ENCODE measurements around the gene TBX19.
A peak's percentile ranks its signal among the peaks of the same experiment; 100 is the strongest.

TBX19 gene

DNA sequence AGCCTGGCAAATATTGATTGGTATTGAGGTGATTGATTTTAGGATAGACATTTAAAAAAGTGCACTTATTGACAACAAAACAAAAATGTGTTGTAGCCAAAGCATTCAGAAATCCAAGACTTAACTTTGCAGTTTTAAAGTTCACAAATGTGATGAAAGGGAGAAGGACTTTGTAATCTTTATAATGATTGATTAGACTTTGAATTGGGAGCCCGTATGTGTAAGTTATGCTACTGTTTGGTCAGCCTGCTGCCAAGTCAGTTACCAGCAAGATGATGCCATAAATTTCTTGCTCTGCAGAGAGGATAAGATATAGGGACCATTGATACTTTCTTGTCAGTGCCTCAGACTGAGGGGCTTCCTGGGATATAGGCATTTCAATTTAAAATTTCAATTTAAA lies 39.5 kb downstream of the TBX19 start:
- no peaks in the 10 kb centered on the region for H3K79me2 ChIP-seq (ENCODE audit: control insufficient read depth, insufficient read depth, low read length, unreplicated experiment)
- peaks cover 11% of the 10 kb centered on the region for H3K4me1 ChIP-seq (ENCODE audit: control insufficient read depth, insufficient read depth, low read length, unreplicated experiment)
- no peaks in the 10 kb centered on the region for H3K36me3 ChIP-seq (ENCODE audit: insufficient read depth, low read length)
- no peak overlapping the region for H2AFZ ChIP-seq (ENCODE audit: low read length, unreplicated experiment)
- no peaks in the 10 kb centered on the region for H3K27me3 ChIP-seq (ENCODE audit: insufficient read depth, low read length)
- no peak overlapping the region for H3K4me3 ChIP-seq (ENCODE audit: low read depth, low read length)
- H3K27ac ChIP-seq (ENCODE audit: low read depth, low read length) = no peak overlapping the region

DNA sequence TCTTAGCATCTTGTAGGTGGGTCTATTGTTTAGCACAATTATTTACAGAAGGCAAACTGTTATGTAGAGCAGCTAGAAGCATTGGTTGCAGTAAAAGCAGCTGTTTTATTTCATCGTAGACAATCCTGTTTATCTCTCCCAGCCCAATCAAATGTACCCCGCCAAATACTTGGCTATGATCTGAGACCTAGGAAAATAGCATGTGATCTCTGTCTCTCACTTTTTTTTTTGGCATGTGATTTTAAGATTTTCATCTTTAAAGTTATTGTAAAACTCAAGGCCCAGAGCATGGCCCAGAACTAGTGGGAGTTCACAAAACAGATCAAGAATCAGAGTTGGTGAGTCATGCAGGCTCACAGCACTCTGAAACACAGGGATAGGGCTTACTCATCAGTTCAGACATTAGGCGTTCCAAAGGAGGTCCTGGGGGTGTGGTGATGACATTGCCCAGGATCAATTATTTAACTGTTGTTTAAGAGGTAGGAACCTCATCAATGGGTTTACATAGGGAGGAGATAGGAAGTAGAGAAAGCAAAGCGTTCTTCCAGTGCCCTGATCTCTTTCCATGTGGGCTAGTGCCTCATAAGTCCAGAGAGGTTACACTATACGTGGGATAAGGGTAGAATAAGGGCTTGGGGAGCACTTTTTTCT lies 40.2 kb downstream of the TBX19 start:
- Histone ChIP-seq H3K4me3 (ENCODE audit: low read depth, low read length) (no peak overlapping the region), H3K4me1 (ENCODE audit: control insufficient read depth, insufficient read depth, low read length, unreplicated experiment) (peaks cover 11% of the 10 kb centered on the region), H3K27me3 (ENCODE audit: insufficient read depth, low read length) (no peaks in the 10 kb centered on the region), H3K79me2 (ENCODE audit: control insufficient read depth, insufficient read depth, low read length, unreplicated experiment) (no peaks in the 10 kb centered on the region), H3K36me3 (ENCODE audit: insufficient read depth, low read length) (no peaks in the 10 kb centered on the region), H3K27ac (ENCODE audit: low read depth, low read length) (peak overlapping the region; percentile 29; the same call in 1 of the 2 replicates), H2AFZ (ENCODE audit: low read length, unreplicated experiment) (peak overlapping the region; percentile 48)

DNA sequence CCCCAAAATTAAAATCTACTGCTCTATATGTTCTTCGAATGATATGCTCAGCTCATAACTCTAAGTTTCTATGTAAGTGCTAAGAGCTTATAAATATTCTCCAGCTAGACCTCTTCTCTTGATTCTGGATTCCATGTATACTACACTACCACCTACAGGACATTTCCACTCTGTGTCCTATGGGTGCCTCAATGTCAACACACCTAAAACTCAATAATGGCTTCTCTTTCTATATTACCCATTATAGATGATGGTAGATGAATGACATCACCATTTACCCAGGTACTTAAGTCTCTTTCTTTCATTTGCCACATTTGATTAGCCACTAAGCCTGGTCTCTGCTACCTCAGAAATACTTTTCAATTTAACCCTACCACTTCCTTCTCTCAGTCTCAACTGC lies 41.3 kb downstream of the TBX19 start:
- Histone ChIP-seq H3K79me2 (ENCODE audit: control insufficient read depth, insufficient read depth, low read length, unreplicated experiment) (no peaks in the 10 kb centered on the region), H2AFZ (ENCODE audit: low read length, unreplicated experiment) (no peak overlapping the region), H3K36me3 (ENCODE audit: insufficient read depth, low read length) (no peaks in the 10 kb centered on the region), H3K4me1 (ENCODE audit: control insufficient read depth, insufficient read depth, low read length, unreplicated experiment) (peaks cover 11% of the 10 kb centered on the region), H3K27ac (ENCODE audit: low read depth, low read length) (no peak overlapping the region), H3K4me3 (ENCODE audit: low read depth, low read length) (no peak overlapping the region), H3K27me3 (ENCODE audit: insufficient read depth, low read length) (no peaks in the 10 kb centered on the region)

DNA sequence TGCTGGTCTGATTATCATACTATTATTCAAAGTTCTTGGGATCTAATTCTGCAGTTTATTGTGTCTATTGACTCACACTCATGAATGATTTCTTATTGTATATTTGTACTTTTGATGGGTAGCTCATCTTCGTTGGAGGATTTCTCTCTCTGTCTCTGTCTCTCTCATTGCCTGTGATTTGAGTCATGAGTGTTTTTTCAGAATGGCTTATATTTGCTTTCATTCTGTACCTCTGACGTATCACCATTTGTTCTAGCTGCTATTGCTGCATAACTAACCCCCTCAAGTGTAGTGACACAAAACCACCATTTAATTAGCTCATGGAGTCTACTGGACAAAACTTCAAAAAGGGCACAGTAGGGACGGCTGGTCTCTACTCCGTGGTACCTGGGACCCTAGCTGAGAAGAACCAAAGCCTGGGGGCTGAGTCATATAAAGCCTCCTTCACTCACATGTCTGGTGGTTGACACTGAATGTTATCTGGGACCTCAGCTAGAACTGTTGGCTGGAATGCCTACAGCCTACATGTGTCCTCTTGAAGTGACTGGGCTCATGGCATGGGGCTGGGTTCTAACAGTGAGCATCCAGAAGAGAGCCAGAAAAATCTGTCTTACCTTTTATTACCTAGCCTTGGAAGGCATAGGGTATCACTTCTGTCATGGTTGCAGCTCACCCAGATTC lies 44.2 kb downstream of the TBX19 start:
- Histone ChIP-seq H3K79me2 (ENCODE audit: control insufficient read depth, insufficient read depth, low read length, unreplicated experiment) (no peaks in the 10 kb centered on the region), H2AFZ (ENCODE audit: low read length, unreplicated experiment) (no peak overlapping the region), H3K4me1 (ENCODE audit: control insufficient read depth, insufficient read depth, low read length, unreplicated experiment) (peaks cover 11% of the 10 kb centered on the region), H3K36me3 (ENCODE audit: insufficient read depth, low read length) (no peaks in the 10 kb centered on the region), H3K27ac (ENCODE audit: low read depth, low read length) (no peak overlapping the region), H3K4me3 (ENCODE audit: low read depth, low read length) (no peak overlapping the region), H3K27me3 (ENCODE audit: insufficient read depth, low read length) (no peaks in the 10 kb centered on the region)

DNA sequence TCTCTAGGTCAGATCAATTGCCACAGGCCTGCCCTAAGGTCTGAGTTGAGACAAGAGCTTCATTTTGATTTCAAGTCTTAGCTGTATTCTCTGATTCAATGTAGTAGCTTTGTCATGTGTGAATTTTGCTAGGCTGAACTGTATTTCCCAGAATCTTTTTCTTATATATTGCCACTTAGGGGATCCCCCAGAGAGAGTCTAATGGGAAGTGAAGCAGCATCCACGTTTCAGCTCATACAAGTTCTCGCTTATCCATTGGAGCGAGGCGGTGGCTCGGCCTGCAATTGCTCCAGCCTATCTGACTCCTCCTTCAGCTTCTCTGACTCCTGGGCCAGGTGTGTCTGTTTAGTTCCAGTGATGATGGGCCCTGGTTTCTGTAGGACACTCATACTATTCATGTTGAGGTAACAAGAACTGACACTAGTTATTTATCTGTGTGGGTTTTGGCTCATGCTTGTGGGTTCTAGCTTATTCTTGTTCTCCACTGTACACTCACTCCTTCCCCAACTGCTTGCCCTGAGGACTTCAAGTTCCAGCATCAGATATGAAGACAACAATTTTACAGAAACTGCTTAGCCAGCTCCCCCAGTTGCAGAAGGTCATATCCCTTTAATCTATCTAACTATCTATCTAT lies 48.2 kb downstream of the TBX19 start:
- Histone ChIP-seq H3K27ac (ENCODE audit: low read depth, low read length) (no peak overlapping the region), H2AFZ (ENCODE audit: low read length, unreplicated experiment) (no peak overlapping the region), H3K79me2 (ENCODE audit: control insufficient read depth, insufficient read depth, low read length, unreplicated experiment) (no peaks in the 10 kb centered on the region), H3K27me3 (ENCODE audit: insufficient read depth, low read length) (no peaks in the 10 kb centered on the region), H3K4me1 (ENCODE audit: control insufficient read depth, insufficient read depth, low read length, unreplicated experiment) (no peaks in the 10 kb centered on the region), H3K36me3 (ENCODE audit: insufficient read depth, low read length) (no peaks in the 10 kb centered on the region), H3K4me3 (ENCODE audit: low read depth, low read length) (no peak overlapping the region)

DNA sequence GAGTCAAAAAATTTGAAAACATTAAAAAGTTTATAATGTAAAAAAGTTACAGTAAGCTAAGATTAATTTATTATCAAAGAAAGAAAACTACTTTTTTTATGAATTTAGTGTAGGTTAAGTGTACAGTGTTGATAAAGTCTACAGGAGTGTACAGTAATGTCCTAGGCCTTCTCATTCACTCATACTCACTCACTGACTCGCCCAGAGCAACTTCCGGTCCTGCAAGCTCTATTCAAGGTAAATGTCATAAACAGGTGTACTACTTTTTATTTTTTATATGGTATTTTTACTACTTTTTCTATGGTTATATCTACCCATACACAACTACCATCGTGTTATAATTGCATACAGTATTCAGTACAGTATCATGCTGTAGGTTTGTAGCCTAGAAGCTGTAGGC lies 49.6 kb downstream of the TBX19 start:
- Histone ChIP-seq H3K27me3 (ENCODE audit: insufficient read depth, low read length) (no peaks in the 10 kb centered on the region), H3K79me2 (ENCODE audit: control insufficient read depth, insufficient read depth, low read length, unreplicated experiment) (no peaks in the 10 kb centered on the region), H3K4me1 (ENCODE audit: control insufficient read depth, insufficient read depth, low read length, unreplicated experiment) (no peaks in the 10 kb centered on the region), H3K27ac (ENCODE audit: low read depth, low read length) (no peak overlapping the region), H3K36me3 (ENCODE audit: insufficient read depth, low read length) (no peaks in the 10 kb centered on the region), H3K4me3 (ENCODE audit: low read depth, low read length) (no peak overlapping the region), H2AFZ (ENCODE audit: low read length, unreplicated experiment) (no peak overlapping the region)

DNA sequence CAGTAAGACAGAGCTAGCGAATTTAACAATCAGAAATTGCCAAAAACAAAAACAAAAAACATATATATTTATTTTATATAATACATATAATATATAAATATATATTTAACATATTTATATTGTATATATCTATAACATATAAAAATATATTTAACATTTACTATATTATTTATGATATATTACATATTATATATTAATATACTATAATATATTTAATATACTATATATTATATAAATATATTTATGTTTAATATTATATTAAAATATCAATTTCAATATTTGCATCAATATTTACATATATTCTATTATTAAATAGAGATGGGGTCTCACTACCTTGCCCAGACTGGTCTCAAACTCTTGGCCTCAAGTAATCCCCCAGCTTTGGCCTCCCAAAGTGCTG lies 50.9 kb downstream of the TBX19 start:
- no peak overlapping the region for H2AFZ ChIP-seq (ENCODE audit: low read length, unreplicated experiment)

DNA sequence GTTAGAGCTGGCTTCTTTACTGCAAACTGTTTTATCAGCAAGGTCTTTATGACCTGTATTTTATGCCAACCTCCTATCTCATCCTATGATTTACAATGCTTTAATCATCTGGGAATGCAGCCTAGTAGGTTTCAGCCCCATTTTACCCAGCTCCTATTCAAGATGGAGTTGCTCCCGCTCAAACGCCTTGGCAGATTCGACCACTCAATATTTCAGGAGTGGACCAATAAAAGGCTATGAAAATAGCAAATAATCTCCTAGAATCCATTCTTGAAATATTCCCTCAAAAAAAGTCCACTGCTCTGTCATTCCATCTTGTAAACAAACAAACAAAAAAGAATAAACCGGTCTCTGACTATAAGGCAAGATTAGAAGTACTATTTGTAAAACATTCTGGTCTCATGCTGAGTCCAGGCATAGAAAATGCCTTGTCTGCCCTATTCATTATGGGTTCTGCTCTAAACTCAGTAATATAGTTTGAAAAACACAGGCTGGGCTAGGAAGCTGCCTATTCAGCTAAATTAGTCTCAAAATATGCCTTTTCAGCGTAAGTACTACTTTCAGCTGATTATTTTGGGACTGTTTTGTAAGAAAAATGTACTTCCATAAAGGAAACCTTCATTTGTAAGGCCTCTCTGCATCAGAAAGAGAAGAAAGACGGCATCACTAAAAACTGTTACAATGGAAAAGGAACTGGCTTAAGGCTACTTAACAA lies 53.0 kb downstream of the TBX19 start:
- Histone ChIP-seq H3K79me2 (ENCODE audit: control insufficient read depth, insufficient read depth, low read length, unreplicated experiment) (no peaks in the 10 kb centered on the region), H3K4me1 (ENCODE audit: control insufficient read depth, insufficient read depth, low read length, unreplicated experiment) (no peaks in the 10 kb centered on the region), H3K27ac (ENCODE audit: low read depth, low read length) (no peak overlapping the region), H2AFZ (ENCODE audit: low read length, unreplicated experiment) (no peak overlapping the region), H3K4me3 (ENCODE audit: low read depth, low read length) (no peak overlapping the region), H3K27me3 (ENCODE audit: insufficient read depth, low read length) (no peaks in the 10 kb centered on the region), H3K36me3 (ENCODE audit: insufficient read depth, low read length) (no peaks in the 10 kb centered on the region)

More for the DNA sequence above, 50.9 kb downstream of the TBX19 start:
- no peak overlapping the region for H3K27ac ChIP-seq (ENCODE audit: low read depth, low read length)
- no peaks in the 10 kb centered on the region for H3K79me2 ChIP-seq (ENCODE audit: control insufficient read depth, insufficient read depth, low read length, unreplicated experiment)
- H3K4me3 ChIP-seq (ENCODE audit: low read depth, low read length) = no peak overlapping the region
- no peaks in the 10 kb centered on the region for H3K36me3 ChIP-seq (ENCODE audit: insufficient read depth, low read length)
- H3K4me1 ChIP-seq (ENCODE audit: control insufficient read depth, insufficient read depth, low read length, unreplicated experiment) = no peaks in the 10 kb centered on the region
- no peaks in the 10 kb centered on the region for H3K27me3 ChIP-seq (ENCODE audit: insufficient read depth, low read length)

DNA sequence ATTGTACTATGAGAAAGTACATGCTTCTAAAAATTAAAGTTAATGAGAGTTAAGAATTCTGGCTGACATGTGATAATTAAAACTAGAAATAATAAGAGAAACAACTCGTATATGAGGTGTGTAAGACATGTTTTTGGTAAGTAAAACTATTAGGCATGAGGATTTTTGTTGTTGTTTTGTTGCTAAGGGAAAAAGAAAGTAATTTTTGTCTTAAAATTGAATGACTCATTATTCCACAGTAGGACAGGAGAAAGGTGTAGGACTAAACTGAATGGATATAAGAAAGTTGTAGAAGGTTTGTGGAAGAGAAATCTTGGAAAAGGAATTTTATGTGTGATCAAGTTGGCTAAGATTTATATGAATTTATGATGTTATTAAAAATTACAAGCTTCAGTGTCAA lies 54.8 kb downstream of the TBX19 start:
- Histone ChIP-seq H3K4me3 (ENCODE audit: low read depth, low read length) (no peak overlapping the region), H3K27ac (ENCODE audit: low read depth, low read length) (no peak overlapping the region), H3K4me1 (ENCODE audit: control insufficient read depth, insufficient read depth, low read length, unreplicated experiment) (no peaks in the 10 kb centered on the region), H3K36me3 (ENCODE audit: insufficient read depth, low read length) (no peaks in the 10 kb centered on the region), H3K79me2 (ENCODE audit: control insufficient read depth, insufficient read depth, low read length, unreplicated experiment) (no peaks in the 10 kb centered on the region), H2AFZ (ENCODE audit: low read length, unreplicated experiment) (no peak overlapping the region), H3K27me3 (ENCODE audit: insufficient read depth, low read length) (0 out of 2 replicates have a peak, but pooled peaks cover 4% of the 10 kb centered on the region)

DNA sequence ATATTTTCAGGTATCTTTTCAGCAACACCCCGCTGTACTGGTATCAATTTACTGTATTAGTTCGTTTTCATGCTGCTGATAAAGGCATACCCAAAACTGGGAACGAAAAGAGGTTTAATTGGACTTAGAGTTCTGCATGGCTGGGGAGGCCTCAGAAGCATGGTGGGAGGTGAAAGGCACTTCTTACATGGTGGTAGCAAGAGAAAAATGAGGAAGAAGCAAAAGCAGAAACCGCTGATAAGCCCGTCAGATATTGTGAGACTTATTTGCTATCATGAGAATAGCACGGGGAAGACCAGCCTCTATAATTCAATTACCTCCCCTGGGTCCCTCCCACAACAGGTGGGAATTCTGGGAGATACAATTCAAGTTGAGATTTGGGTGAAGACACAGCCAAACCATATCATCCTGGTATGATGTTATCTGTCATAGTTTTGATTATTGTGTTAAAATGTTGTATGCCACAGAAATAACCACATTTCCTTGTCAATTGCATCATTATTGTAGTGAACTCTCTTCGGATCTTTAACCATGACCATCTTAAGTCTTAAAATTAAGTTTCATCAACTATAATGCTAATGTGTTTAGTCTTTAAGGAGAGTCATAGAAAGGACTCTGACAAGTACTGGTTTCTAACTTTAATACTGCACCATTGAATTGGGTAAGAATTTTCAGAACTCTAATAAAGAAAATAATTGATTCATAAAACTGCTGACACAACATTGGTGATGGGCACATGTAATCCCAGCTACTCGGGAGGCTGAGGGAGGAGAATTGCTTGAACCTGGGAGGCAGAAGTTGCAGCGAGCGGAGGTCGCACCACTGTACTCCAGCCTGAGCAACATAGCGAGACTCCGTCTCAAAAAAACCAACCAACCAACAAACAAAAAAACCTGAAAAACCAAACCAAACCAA lies 58.2 kb downstream of the TBX19 start:
- H3K79me2 ChIP-seq (ENCODE audit: control insufficient read depth, insufficient read depth, low read length, unreplicated experiment) = no peaks in the 10 kb centered on the region
- no peak overlapping the region for H2AFZ ChIP-seq (ENCODE audit: low read length, unreplicated experiment)
- no peaks in the 10 kb centered on the region for H3K36me3 ChIP-seq (ENCODE audit: insufficient read depth, low read length)
- peaks cover 3% of the 10 kb centered on the region for H3K4me1 ChIP-seq (ENCODE audit: control insufficient read depth, insufficient read depth, low read length, unreplicated experiment)
- H3K27ac ChIP-seq (ENCODE audit: low read depth, low read length) = no peak overlapping the region
- H3K27me3 ChIP-seq (ENCODE audit: insufficient read depth, low read length) = 0 out of 2 replicates have a peak, but pooled peaks cover 4% of the 10 kb centered on the region
- H3K4me3 ChIP-seq (ENCODE audit: low read depth, low read length) = no peak overlapping the region

Data from ACC112 (cell line).